ENCODE measurements around the gene FBXL7.

The FBXL7 gene

GRCh38 chr5:15637345-15637744 lies 137.4 kb downstream of the FBXL7 start:
- Histone ChIP-seq H3K36me3 (ENCODE audit: insufficient read depth, low read length) (no peaks in the 10 kb centered on the region), H3K27ac (ENCODE audit: low read length) (no peak overlapping the region), H4K20me1 (ENCODE audit: insufficient read depth, low read length) (no peaks in the 10 kb centered on the region), H3K79me2 (ENCODE audit: insufficient read depth, low read length) (no peaks in the 10 kb centered on the region; the same call in 1 of the 2 replicates), H3K4me2 (ENCODE audit: insufficient read depth, low read length) (no peak overlapping the region), H2AFZ (ENCODE audit: low read depth, low read length) (no peak overlapping the region), H3K27me3 (ENCODE audit: insufficient read depth, low read length, poor library complexity) (no peaks in the 10 kb centered on the region), H3K9me3 (ENCODE audit: insufficient read depth, low read length, severe bottlenecking) (no peaks in the 10 kb centered on the region), H3K9ac (ENCODE audit: low read depth, low read length) (no peak overlapping the region), H3K4me3 (ENCODE audit: low read depth in 1 of 2, low read length in 2 of 2) (no peak overlapping the region), H3K4me1 (ENCODE audit: insufficient read depth, low read length) (no peaks in the 10 kb centered on the region)
- ATAC-seq (ENCODE audit: insufficient read depth, low read depth): no peak
- DNase-seq: no peak
- TF ChIP-seq CTCF (IDR thresholded peaks at IDR 0.05; ENCODE audit: borderline replicate concordance, extremely low read depth, low read length, poor library complexity, severe bottlenecking) (no peak), EZH2 (IDR thresholded peaks at IDR 0.05; ENCODE audit: borderline replicate concordance, low read depth, low read length, severe bottlenecking) (no peak)

GRCh38 chr5:15637886-15638285 lies 137.9 kb downstream of the FBXL7 start:
- H3K4me3 ChIP-seq (ENCODE audit: low read depth in 1 of 2, low read length in 2 of 2): no peak overlapping the region
- H3K36me3 ChIP-seq (ENCODE audit: insufficient read depth, low read length): no peaks in the 10 kb centered on the region
- peaks cover 2% of the 10 kb centered on the region for H3K4me1 ChIP-seq (ENCODE audit: insufficient read depth, low read length)
- ATAC-seq (ENCODE audit: insufficient read depth, low read depth) (no peak), DNase-seq (no peak)
- H3K27ac ChIP-seq (ENCODE audit: low read length): no peak overlapping the region
- H2AFZ ChIP-seq (ENCODE audit: low read depth, low read length): no peak overlapping the region
- H3K9me3 ChIP-seq (ENCODE audit: insufficient read depth, low read length, severe bottlenecking): no peaks in the 10 kb centered on the region
- H4K20me1 ChIP-seq (ENCODE audit: insufficient read depth, low read length): no peaks in the 10 kb centered on the region
- no peak overlapping the region for H3K4me2 ChIP-seq (ENCODE audit: insufficient read depth, low read length)
- TF ChIP-seq EZH2 (IDR thresholded peaks at IDR 0.05; ENCODE audit: borderline replicate concordance, low read depth, low read length, severe bottlenecking) (no peak), CTCF (IDR thresholded peaks at IDR 0.05; ENCODE audit: borderline replicate concordance, extremely low read depth, low read length, poor library complexity, severe bottlenecking) (no peak)
- peaks cover 3% of the 10 kb centered on the region for H3K79me2 ChIP-seq (ENCODE audit: insufficient read depth, low read length)
- no peak overlapping the region for H3K9ac ChIP-seq (ENCODE audit: low read depth, low read length)
- no peaks in the 10 kb centered on the region for H3K27me3 ChIP-seq (ENCODE audit: insufficient read depth, low read length, poor library complexity)

- no peak for TF ChIP-seq CTCF (IDR thresholded peaks at IDR 0.05; ENCODE audit: borderline replicate concordance, extremely low read depth, low read length, poor library complexity, severe bottlenecking)
- TF ChIP-seq EZH2 (IDR thresholded peaks at IDR 0.05; ENCODE audit: borderline replicate concordance, low read depth, low read length, severe bottlenecking): no peak
- peaks cover 6% of the 10 kb centered on the region for H3K4me1 ChIP-seq (ENCODE audit: insufficient read depth, low read length)
- H3K79me2 ChIP-seq (ENCODE audit: insufficient read depth, low read length): peaks cover 7% of the 10 kb centered on the region
- H3K27me3 ChIP-seq (ENCODE audit: insufficient read depth, low read length, poor library complexity): no peaks in the 10 kb centered on the region
- no peak overlapping the region for H3K4me3 ChIP-seq (ENCODE audit: low read depth in 1 of 2, low read length in 2 of 2)
- no peak overlapping the region for H3K27ac ChIP-seq (ENCODE audit: low read length)
- no peaks in the 10 kb centered on the region for H3K9me3 ChIP-seq (ENCODE audit: insufficient read depth, low read length, severe bottlenecking)
- ATAC-seq (ENCODE audit: insufficient read depth, low read depth) (no peak), DNase-seq (no peak)
- H3K36me3 ChIP-seq (ENCODE audit: insufficient read depth, low read length): no peaks in the 10 kb centered on the region
- no peak overlapping the region for H3K4me2 ChIP-seq (ENCODE audit: insufficient read depth, low read length)
- H4K20me1 ChIP-seq (ENCODE audit: insufficient read depth, low read length): no peaks in the 10 kb centered on the region
- H2AFZ ChIP-seq (ENCODE audit: low read depth, low read length): no peak overlapping the region
- H3K9ac ChIP-seq (ENCODE audit: low read depth, low read length): no peak overlapping the region
These were observed 138.3 kb downstream of the FBXL7 start for GRCh38 chr5:15638296-15638695.

GRCh38 chr5:15639288-15639687 lies 139.3 kb downstream of the FBXL7 start:
- no peak overlapping the region for H3K4me2 ChIP-seq (ENCODE audit: insufficient read depth, low read length)
- ATAC-seq (ENCODE audit: insufficient read depth, low read depth): no peak

More at GRCh38 chr5:15639288-15639687, 139.3 kb downstream of the FBXL7 start:
- Histone ChIP-seq H3K4me3 (ENCODE audit: low read depth in 1 of 2, low read length in 2 of 2) (no peak overlapping the region), H3K9ac (ENCODE audit: low read depth, low read length) (no peak overlapping the region), H2AFZ (ENCODE audit: low read depth, low read length) (no peak overlapping the region), H3K9me3 (ENCODE audit: insufficient read depth, low read length, severe bottlenecking) (no peaks in the 10 kb centered on the region), H4K20me1 (ENCODE audit: insufficient read depth, low read length) (no peaks in the 10 kb centered on the region), H3K27me3 (ENCODE audit: insufficient read depth, low read length, poor library complexity) (no peaks in the 10 kb centered on the region), H3K79me2 (ENCODE audit: insufficient read depth, low read length) (peaks cover 9% of the 10 kb centered on the region), H3K36me3 (ENCODE audit: insufficient read depth, low read length) (no peaks in the 10 kb centered on the region), H3K4me1 (ENCODE audit: insufficient read depth, low read length) (peaks cover 16% of the 10 kb centered on the region), H3K27ac (ENCODE audit: low read length) (no peak overlapping the region)
- TF ChIP-seq EZH2 (IDR thresholded peaks at IDR 0.05; ENCODE audit: borderline replicate concordance, low read depth, low read length, severe bottlenecking): no peak
- no peak for TF ChIP-seq CTCF (IDR thresholded peaks at IDR 0.05; ENCODE audit: borderline replicate concordance, extremely low read depth, low read length, poor library complexity, severe bottlenecking)
- no peak for DNase-seq

All from DND-41 (cell line).